Neural crest cell (in vitro differentiated cells): ENCODE data around the gene KLK7. TPM values are rescaled to one million over a fixed set of nuclear protein-coding genes. Genes with fewer than 3 reads are reported as not detected.
A peak's percentile ranks its signal among the peaks of the same experiment; 100 is the strongest.

ENCODE experiments used
- DNase-seq: peaks from one replicate; pipeline ENCODE4 v3.0.0; 2021; ENCODE audit warnings: low read depth, mixed read lengths, low spot score
- H3K27ac Mint-ChIP-seq: one replicate; pipeline ENCODE4 v1.8.0; 2021; ENCODE audit warnings: mild to moderate bottlenecking, mixed read lengths; ENCODE audit not compliant: unreplicated experiment
- H3K27me3 Mint-ChIP-seq: 2 replicates; pipeline ENCODE4 v1.8.0; 2021; ENCODE audit warnings: low read depth, mild to moderate bottlenecking, mixed read lengths
- H3K36me3 Mint-ChIP-seq: 2 replicates; pipeline ENCODE4 v1.8.0; 2021; ENCODE audit warnings: low read depth, mild to moderate bottlenecking, mixed read lengths
- H3K4me1 Mint-ChIP-seq: 2 replicates; pipeline ENCODE4 v1.8.0; 2021; ENCODE audit warnings: mixed read lengths
- H3K4me3 Mint-ChIP-seq: one replicate; pipeline ENCODE4 v1.8.0; 2021; ENCODE audit warnings: mild to moderate bottlenecking, mixed read lengths
- H3K9me3 Mint-ChIP-seq: 2 replicates; pipeline ENCODE4 v1.8.0; 2021; ENCODE audit warnings: mixed read lengths
- total RNA-seq: library from RNA; stranded (reverse); gene quantifications from 2 replicates; pipeline ENCODE4 v1.2.1, GENCODE V29; 2021
- TF ChIP-seq, protein P1 (sequence below): fragments of 200-600 bp; sonication (generic); conservative IDR thresholded peaks from 2 replicates; pipeline ENCODE4 v1.5.0; 2021; ENCODE audit warnings: antibody characterized with exemption, mild to moderate bottlenecking

Gene KLK7
- total RNA-seq, 1 donor from 2014 or later, result not detected

DNA sequence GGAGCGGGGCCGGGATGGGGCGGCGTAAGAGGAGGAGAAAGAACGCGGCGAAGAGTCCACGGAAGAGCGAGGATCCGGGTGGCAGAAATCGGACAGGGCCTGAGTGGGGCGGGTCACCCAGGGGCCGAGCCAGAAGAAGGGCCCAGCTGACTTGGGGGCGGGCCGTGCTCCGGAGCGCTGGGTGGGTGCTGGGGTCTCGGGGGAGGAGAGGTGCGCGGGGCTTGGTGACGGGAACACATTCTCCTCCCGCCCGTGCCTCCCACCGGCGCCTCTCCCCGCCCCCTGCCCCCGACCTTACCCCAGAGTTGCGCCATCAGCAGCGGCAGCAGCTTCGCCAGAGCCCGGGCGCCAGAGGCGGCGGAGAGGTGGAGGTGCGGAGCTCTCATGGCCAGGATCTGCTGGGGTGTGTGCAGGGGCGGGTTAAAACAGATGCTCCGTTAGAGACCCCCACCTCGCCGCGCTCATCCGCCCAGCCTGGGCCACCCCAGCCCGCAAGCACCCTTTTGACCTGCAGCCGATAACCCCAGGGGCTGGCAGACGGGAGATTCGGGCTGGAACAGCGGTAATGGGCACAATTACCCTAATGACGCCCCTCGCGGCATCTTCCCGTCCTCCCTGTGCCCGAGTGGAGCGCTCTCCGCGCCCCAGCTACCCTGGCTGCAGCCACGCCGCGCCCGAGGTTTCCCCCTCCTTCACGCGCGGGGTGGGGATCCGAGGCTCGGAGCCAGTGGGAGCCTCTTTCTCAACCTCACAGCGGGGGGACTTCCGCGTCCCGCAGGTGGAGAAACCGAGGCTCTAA lies 35.2 kb upstream of the KLK7 start:
- no peak overlapping the region for H3K4me3 Mint-ChIP-seq
- TF ChIP-seq, protein P1, sequence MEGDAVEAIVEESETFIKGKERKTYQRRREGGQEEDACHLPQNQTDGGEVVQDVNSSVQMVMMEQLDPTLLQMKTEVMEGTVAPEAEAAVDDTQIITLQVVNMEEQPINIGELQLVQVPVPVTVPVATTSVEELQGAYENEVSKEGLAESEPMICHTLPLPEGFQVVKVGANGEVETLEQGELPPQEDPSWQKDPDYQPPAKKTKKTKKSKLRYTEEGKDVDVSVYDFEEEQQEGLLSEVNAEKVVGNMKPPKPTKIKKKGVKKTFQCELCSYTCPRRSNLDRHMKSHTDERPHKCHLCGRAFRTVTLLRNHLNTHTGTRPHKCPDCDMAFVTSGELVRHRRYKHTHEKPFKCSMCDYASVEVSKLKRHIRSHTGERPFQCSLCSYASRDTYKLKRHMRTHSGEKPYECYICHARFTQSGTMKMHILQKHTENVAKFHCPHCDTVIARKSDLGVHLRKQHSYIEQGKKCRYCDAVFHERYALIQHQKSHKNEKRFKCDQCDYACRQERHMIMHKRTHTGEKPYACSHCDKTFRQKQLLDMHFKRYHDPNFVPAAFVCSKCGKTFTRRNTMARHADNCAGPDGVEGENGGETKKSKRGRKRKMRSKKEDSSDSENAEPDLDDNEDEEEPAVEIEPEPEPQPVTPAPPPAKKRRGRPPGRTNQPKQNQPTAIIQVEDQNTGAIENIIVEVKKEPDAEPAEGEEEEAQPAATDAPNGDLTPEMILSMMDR, result no peak
- no peak for DNase-seq
- H3K4me1 Mint-ChIP-seq, result peaks cover 12% of the 10 kb centered on the region
- H3K36me3 Mint-ChIP-seq, result no peaks in the 10 kb centered on the region
- H3K27ac Mint-ChIP-seq, result no peak overlapping the region
- H3K27me3 Mint-ChIP-seq, result peaks cover 97% of the 10 kb centered on the region
- no peaks in the 10 kb centered on the region for H3K9me3 Mint-ChIP-seq

DNA sequence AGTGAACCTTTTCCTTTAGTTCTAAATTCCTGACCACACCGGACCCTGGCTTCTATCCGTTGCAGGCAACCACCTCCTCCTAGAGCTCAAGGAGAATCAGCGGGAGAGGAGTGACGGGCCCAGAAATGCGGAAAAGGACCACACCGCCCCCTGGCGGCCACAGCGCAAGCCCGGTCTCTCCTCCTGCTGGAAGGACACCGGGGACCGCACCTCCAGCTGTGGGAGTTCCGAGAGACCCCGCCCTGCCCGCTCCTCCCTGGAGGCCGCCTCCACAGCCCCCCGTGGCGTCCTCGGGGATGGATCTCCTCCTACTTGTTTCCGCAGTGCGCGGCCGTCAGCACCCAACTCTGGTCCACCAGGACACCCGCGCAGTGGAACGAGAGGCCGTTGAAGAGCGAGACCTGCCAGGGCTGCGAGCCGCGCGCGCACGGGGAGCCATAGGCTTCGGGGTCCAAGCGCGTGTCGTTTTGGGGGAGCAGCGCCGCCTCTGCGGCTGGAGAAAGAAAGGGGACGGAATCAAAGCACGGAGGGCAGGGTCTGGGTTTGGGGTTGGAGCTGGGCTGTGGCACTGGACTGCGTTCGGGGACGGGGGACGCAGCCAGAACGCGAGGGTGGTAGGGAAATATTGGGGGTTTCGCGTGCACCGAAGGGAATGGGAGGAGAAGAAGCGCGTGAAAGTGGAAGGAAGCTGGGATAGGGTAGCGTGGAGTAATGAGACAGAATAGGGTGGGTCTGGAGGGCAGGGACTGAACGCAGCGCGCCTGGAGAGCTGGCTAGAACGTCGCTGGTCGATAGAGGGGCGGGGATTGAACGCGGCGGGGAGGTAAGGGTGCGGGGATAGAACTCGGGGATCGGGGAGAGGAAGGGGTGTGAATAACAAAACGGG lies 33.3 kb upstream of the KLK7 start:
- Mint-ChIP-seq H3K9me3 (no peaks in the 10 kb centered on the region), H3K4me3 (peak overlapping the region; percentile 44), H3K27ac (no peak overlapping the region), H3K36me3 (no peaks in the 10 kb centered on the region), H3K27me3 (peaks cover 92% of the 10 kb centered on the region), H3K4me1 (peaks cover 12% of the 10 kb centered on the region)
- peak; percentile 53 for DNase-seq
- TF ChIP-seq, protein P1, result peak; percentile 78

DNA sequence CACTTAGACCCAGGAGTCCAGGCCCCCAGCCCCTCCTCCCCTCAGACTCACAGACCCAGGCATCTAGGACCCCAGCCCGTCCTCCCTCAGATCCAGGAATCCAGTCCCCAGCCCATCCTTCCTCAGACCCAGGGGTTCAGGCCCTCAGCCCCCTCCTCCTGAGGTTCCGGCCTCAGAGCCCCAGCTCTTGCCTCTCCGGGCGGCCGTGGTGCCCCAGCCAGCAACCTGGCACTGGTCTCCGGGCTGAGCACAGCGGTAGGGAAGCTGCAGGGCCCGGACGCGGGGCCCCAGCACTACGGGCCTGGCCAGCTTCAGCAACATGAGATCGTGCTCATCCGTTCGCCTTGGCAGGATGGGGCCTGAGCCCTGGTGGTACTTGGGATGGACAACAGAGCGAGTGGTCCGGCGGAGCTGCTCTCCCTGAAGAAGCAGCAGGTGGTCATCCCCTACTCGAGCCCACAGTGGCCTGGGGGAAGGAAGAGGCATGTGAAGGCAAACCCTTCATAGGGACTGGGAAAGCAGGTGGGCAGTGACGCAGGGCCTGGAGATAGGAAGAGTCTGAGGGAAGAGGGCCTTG lies 32.1 kb upstream of the KLK7 start:
- Mint-ChIP-seq H3K9me3 (no peaks in the 10 kb centered on the region), H3K4me3 (no peak overlapping the region), H3K27me3 (peaks cover 87% of the 10 kb centered on the region), H3K4me1 (peaks cover 12% of the 10 kb centered on the region), H3K27ac (no peak overlapping the region), H3K36me3 (no peaks in the 10 kb centered on the region)
- TF ChIP-seq, protein P1, result no peak
- DNase-seq, result no peak

DNA sequence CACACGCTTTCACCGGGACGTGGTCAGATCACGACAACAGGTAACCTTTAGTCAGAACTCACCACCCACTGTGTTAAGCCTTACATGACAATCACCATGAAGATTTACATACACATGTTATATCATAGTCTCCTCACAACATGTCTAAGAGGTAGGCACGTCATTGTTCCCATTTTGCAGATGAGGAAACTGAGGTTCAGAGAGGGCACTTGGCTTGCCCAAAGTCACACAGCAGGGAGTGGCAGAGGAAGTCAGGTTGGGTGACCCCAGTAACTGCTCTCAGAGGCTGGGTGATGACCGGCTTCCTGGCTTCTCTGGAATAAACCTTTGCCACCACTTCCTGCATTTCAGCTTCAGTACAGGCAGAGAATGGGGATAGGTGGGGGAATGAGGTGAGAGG lies 30.5 kb upstream of the KLK7 start:
- Mint-ChIP-seq H3K9me3 (no peaks in the 10 kb centered on the region), H3K36me3 (no peaks in the 10 kb centered on the region), H3K4me1 (peaks cover 12% of the 10 kb centered on the region)

DNA sequence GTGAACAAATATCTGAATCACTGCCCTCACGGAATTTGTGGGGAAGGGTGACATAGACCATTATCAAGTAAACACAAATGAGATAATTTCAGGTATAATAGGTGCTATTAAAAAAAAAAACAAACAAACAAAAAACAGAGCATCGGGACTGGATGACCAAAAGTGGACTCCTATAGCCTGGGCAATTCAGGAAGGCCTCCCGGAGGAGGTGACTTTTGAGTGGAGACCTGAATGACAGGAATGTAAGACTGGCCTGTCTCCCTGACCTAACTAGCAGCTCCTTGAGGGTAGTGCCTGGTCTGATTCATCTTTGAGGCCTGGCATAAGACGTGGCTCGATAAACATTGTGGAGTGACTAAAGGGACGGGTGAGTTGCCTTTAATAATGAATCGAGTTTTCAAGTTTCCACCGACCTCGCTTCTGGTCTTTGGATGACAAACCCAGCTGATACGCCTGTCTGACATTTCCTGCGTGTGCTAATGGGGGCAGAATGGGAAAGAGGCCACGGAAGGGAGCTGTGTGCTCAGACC lies 29.0 kb upstream of the KLK7 start:
- H3K9me3 Mint-ChIP-seq, result no peaks in the 10 kb centered on the region
- no peaks in the 10 kb centered on the region for H3K36me3 Mint-ChIP-seq
- peaks cover 5% of the 10 kb centered on the region for H3K4me1 Mint-ChIP-seq

More for the DNA sequence above, 30.5 kb upstream of the KLK7 start:
- no peak for DNase-seq
- TF ChIP-seq, protein P1, result no peak
- Mint-ChIP-seq H3K27me3 (peaks cover 85% of the 10 kb centered on the region), H3K27ac (no peak overlapping the region), H3K4me3 (no peak overlapping the region)

More for the DNA sequence above, 29.0 kb upstream of the KLK7 start:
- peaks cover 79% of the 10 kb centered on the region for H3K27me3 Mint-ChIP-seq
- TF ChIP-seq, protein P1, result no peak
- H3K27ac Mint-ChIP-seq, result no peak overlapping the region
- no peak overlapping the region for H3K4me3 Mint-ChIP-seq
- no peak for DNase-seq
